HepG2 (cell line): ENCODE results near the gene INAFM1. TPM values are rescaled to one million over a fixed set of nuclear protein-coding genes. Genes with fewer than 3 reads are reported as not detected.

ENCODE experiments used
- ADNP ChIP-seq: sonication (generic); formaldehyde crosslinking; IDR thresholded peaks from 2 replicates; pipeline ENCODE4 v1.4.0; 2020; ENCODE audit warnings: missing genetic modification reagents
- ATM ChIP-seq: fragments of 450-650 bp; IDR thresholded peaks from 2 replicates; pipeline ENCODE4 v1.7.1; 2017; ENCODE audit warnings: mild to moderate bottlenecking, borderline replicate concordance
- CHCHD3 ChIP-seq: sonication (generic); formaldehyde crosslinking; IDR thresholded peaks from 2 replicates; pipeline ENCODE4 v1.8.0; 2022; ENCODE audit warnings: mild to moderate bottlenecking, missing genetic modification reagents, moderate library complexity
- GZF1 ChIP-seq: sonication (generic); formaldehyde crosslinking; IDR thresholded peaks from 2 replicates; pipeline ENCODE4 v1.5.1; 2020; ENCODE audit warnings: mild to moderate bottlenecking, missing genetic modification reagents
- HDAC1 ChIP-seq: sonication (generic); formaldehyde crosslinking; IDR thresholded peaks from 2 replicates; pipeline ENCODE4 v1.5.1; 2020; ENCODE audit warnings: mild to moderate bottlenecking, missing genetic modification reagents
- HMG20A ChIP-seq: IDR thresholded peaks from 2 replicates; pipeline ENCODE4 v1.6.1; 2016; ENCODE audit warnings: borderline replicate concordance
- HNRNPUL1 ChIP-seq: fragments of 200-400 bp; formaldehyde crosslinking; IDR thresholded peaks from 2 replicates; pipeline ENCODE4 v1.6.1; 2017; ENCODE audit warnings: low read depth, mild to moderate bottlenecking, low read length, moderate library complexity
- KDM6A ChIP-seq: IDR thresholded peaks from 2 replicates; pipeline ENCODE4 v1.6.1; 2016; ENCODE audit warnings: low read depth
- NFYB ChIP-seq: sonication (generic); formaldehyde crosslinking; IDR thresholded peaks from 2 replicates; pipeline ENCODE4 v1.4.0; 2020; ENCODE audit warnings: missing genetic modification reagents
- ONECUT2 ChIP-seq: sonication (generic); formaldehyde crosslinking; IDR thresholded peaks from 2 replicates; pipeline ENCODE4 v1.4.0; 2020; ENCODE audit warnings: missing genetic modification reagents
- PAF1 ChIP-seq: IDR thresholded peaks from 2 replicates; pipeline ENCODE4 v1.6.1; 2016; ENCODE audit warnings: missing genetic modification reagents, missing compliant biosample characterization
- SMC3 ChIP-seq: IDR thresholded peaks from 2 replicates; pipeline ENCODE4 v1.6.1; 2011; ENCODE audit warnings: low read length, improper control_type of control experiment
- SPEN ChIP-seq: sonication (generic); formaldehyde crosslinking; IDR thresholded peaks from 2 replicates; pipeline ENCODE4 v1.5.1; 2020; ENCODE audit warnings: low read depth, mild to moderate bottlenecking, missing genetic modification reagents
- ZFY ChIP-seq: sonication (generic); formaldehyde crosslinking; IDR thresholded peaks from 2 replicates; pipeline ENCODE4 v1.4.0; 2020; ENCODE audit warnings: missing genetic modification reagents
- ZNF20 ChIP-seq: sonication (generic); formaldehyde crosslinking; IDR thresholded peaks from 2 replicates; pipeline ENCODE4 v1.4.0; 2020; ENCODE audit warnings: mild to moderate bottlenecking, moderate library complexity, missing genetic modification reagents
- ZNF510 ChIP-seq: sonication (generic); formaldehyde crosslinking; IDR thresholded peaks from 2 replicates; pipeline ENCODE4 v1.4.0; 2020; ENCODE audit warnings: low read depth, mild to moderate bottlenecking, missing genetic modification reagents
- ZNF879 ChIP-seq: sonication (generic); formaldehyde crosslinking; IDR thresholded peaks from 2 replicates; pipeline ENCODE4 v1.8.1; 2023; ENCODE audit warnings: missing genetic modification reagents
- polyA plus RNA-seq, 8 experiments: library from polyadenylated mRNA; depleted of rRNA in 3 of 8; stranded (reverse) in 7 of 8; unstranded in 1 of 8; fragments of >200 nt; fragmentation: Illumina TruSeq in 4 of 8; extraction: Trizol in 4 of 8; gene quantifications; 2 replicates each; pipeline versions ENCODE4 v1.2.1 to v1.2.3, GENCODE V29; 2011 to 2016; ENCODE audit warnings: low read depth in 4 of 8, missing spikeins in 1 of 8, mixed read lengths in 1 of 8; ENCODE audit not compliant: insufficient read depth in 1 of 8
- total RNA-seq, 5 experiments: library from RNA; depleted of rRNA; stranded (reverse); fragments of >200 nt; fragmentation: Illumina TruSeq; extraction: Trizol; gene quantifications; 2 replicates each; pipeline ENCODE4 v1.2.3, GENCODE V29; 2016; ENCODE audit warnings: low read depth in 1 of 5
- TF ChIP-seq, protein P1 (sequence below): IDR thresholded peaks from 2 replicates; pipeline ENCODE4 v1.6.1; 2016; ENCODE audit warnings: missing biosample characterization, missing genetic modification reagents, low read depth
- TF ChIP-seq, protein P2 (sequence below), 2 experiments: sonication (generic) in 1 of 2; formaldehyde crosslinking in 1 of 2; IDR thresholded peaks; 2 replicates each; pipeline versions ENCODE4 v1.4.0 to v1.6.1; 2018 to 2020; ENCODE audit warnings: missing genetic modification reagents in 2 of 2, borderline replicate concordance in 1 of 2, low read depth in 1 of 2, mild to moderate bottlenecking in 1 of 2, missing biosample characterization in 1 of 2
- TF ChIP-seq, protein P3 (sequence below): sonication (generic); formaldehyde crosslinking; IDR thresholded peaks from 2 replicates; pipeline ENCODE4 v1.8.1; 2022; ENCODE audit warnings: low read depth, mild to moderate bottlenecking, missing genetic modification reagents
- TF ChIP-seq, protein P4 (sequence below): sonication (generic); formaldehyde crosslinking; IDR thresholded peaks from 2 replicates; pipeline ENCODE4 v1.4.0; 2020; ENCODE audit warnings: mild to moderate bottlenecking, missing genetic modification reagents
- TF ChIP-seq, protein P5 (sequence below): sonication (generic); formaldehyde crosslinking; IDR thresholded peaks from 2 replicates; pipeline ENCODE4 v1.4.0; 2020; ENCODE audit warnings: missing genetic modification reagents, low read depth, mild to moderate bottlenecking, borderline replicate concordance

Gene INAFM1
- total and polyA plus RNA-seq, 2 of the 13 experiments (the other 11 are each of a cell fraction or from before 2014, with no cell fraction given): 0.88 to 1.9 TPM

DNA sequence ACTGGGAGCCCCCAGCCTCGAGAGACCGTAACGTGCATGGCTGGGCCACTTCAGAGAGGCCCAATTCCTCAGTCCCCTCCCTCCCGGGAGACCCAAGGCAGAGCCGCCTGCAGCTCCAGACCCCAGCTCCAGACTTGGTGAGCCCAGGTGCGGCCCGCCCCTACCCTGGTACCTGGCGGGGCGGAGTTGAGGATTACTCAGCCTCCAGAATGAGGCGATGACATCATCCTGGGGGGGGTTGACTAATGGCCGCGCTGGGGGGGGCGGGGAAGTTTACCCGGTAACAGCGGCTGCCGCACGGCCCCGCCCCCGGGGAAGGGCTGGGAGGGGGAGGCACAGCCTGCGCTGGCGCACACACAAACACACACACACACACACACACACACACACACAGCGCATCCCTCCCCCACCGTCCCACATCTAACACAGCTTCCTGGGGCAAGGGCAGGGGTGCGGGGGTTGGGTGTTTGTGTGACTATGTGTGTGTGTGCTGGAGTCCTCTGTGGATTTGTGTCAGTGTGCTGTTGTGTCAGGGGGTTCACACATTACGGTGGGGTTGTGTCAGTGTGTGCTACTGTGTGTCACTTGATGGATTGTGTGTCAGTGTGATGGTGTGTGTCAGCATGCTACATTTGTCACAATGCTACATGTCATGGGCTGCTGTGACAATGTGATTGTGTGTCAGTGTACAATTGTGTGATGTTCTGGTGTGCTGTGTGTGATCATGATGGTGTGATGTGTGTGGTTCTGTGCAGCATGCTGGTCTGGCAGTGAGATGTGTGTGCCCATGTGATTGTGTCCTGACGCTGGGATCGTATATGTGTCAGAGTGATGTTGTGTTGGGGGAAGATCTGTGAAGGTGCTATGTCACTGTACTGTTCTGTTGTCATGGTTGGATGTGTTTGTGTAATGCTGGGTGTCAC, 33.4 kb upstream of the INAFM1 start (continued):
- no peak for TF ChIP-seq ONECUT2 (CRISPR knock-in tag)
- no peak for TF ChIP-seq HNRNPUL1
- no peak for TF ChIP-seq PAF1 (CRISPR knock-in tag)
- TF ChIP-seq, protein P1, sequence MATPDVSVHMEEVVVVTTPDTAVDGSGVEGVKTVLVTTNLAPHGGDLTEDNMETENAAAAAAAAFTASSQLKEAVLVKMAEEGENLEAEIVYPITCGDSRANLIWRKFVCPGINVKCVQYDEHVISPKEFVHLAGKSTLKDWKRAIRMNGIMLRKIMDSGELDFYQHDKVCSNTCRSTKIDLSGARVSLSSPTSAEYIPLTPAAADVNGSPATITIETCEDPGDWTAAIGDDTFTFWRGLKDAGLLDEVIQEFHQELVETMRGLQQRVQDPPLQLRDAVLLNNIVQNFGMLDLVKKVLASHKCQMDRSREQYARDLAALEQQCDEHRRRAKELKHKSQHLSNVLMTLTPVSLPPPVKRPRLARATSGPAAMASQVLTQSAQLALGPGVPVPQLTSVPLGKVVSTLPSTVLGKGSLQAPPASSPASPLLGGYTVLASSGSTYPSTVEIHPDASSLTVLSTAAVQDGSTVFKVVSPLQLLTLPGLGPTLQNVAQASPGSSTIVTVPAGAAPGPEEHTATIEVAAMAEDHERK (CRISPR knock-in tag): no peak
- TF ChIP-seq GZF1 (CRISPR knock-in tag): no peak
- TF ChIP-seq SMC3: no peak
- TF ChIP-seq, protein P2, sequence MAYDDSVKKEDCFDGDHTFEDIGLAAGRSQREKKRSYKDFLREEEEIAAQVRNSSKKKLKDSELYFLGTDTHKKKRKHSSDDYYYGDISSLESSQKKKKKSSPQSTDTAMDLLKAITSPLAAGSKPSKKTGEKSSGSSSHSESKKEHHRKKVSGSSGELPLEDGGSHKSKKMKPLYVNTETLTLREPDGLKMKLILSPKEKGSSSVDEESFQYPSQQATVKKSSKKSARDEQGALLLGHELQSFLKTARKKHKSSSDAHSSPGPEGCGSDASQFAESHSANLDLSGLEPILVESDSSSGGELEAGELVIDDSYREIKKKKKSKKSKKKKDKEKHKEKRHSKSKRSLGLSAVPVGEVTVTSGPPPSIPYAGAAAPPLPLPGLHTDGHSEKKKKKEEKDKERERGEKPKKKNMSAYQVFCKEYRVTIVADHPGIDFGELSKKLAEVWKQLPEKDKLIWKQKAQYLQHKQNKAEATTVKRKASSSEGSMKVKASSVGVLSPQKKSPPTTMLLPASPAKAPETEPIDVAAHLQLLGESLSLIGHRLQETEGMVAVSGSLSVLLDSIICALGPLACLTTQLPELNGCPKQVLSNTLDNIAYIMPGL (CRISPR knock-in tag; IDR thresholded peaks at IDR 0.05; ENCODE audit: borderline replicate concordance in 1 of 2, low read depth in 1 of 2): 0 out of 4 replicates have a peak, but pooled peaks of 1 of the 2 experiments have one; percentile 32
- TF ChIP-seq ZNF510 (CRISPR knock-in tag): peak; percentile 54; the same call in 1 of the 2 replicates
- TF ChIP-seq NFYB: no peak
- TF ChIP-seq HMG20A (CRISPR knock-in tag): no peak
- no peak for TF ChIP-seq ZNF879
- no peak for TF ChIP-seq SPEN (CRISPR knock-in tag)
- TF ChIP-seq, protein P3, sequence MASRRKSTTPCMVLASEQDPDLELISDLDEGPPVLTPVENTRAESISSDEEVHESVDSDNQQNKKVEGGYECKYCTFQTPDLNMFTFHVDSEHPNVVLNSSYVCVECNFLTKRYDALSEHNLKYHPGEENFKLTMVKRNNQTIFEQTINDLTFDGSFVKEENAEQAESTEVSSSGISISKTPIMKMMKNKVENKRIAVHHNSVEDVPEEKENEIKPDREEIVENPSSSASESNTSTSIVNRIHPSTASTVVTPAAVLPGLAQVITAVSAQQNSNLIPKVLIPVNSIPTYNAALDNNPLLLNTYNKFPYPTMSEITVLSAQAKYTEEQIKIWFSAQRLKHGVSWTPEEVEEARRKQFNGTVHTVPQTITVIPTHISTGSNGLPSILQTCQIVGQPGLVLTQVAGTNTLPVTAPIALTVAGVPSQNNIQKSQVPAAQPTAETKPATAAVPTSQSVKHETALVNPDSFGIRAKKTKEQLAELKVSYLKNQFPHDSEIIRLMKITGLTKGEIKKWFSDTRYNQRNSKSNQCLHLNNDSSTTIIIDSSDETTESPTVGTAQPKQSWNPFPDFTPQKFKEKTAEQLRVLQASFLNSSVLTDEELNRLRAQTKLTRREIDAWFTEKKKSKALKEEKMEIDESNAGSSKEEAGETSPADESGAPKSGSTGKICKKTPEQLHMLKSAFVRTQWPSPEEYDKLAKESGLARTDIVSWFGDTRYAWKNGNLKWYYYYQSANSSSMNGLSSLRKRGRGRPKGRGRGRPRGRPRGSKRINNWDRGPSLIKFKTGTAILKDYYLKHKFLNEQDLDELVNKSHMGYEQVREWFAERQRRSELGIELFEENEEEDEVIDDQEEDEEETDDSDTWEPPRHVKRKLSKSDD (CRISPR knock-in tag): 0 out of 2 replicates have a peak, but pooled peaks have one; percentile 0
- no peak for TF ChIP-seq ATM
- no peak for TF ChIP-seq CHCHD3
- TF ChIP-seq, protein P4, sequence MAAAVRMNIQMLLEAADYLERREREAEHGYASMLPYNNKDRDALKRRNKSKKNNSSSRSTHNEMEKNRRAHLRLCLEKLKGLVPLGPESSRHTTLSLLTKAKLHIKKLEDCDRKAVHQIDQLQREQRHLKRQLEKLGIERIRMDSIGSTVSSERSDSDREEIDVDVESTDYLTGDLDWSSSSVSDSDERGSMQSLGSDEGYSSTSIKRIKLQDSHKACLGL (CRISPR knock-in tag): no peak
- TF ChIP-seq, protein P5, sequence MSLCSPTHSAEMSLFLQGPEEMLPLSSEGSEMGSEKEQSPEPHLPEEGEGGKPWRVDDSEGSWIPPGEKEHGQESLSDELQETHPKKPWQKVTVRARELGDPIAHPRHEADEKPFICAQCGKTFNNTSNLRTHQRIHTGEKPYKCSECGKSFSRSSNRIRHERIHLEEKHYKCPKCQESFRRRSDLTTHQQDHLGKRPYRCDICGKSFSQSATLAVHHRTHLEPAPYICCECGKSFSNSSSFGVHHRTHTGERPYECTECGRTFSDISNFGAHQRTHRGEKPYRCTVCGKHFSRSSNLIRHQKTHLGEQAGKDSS (CRISPR knock-in tag): no peak; the same call in 1 of the 2 replicates
- peak; percentile 51; the same call in 1 of the 2 replicates for TF ChIP-seq ADNP
- 0 out of 2 replicates have a peak, but pooled peaks have one; percentile 20 for TF ChIP-seq KDM6A (CRISPR knock-in tag)
- TF ChIP-seq ZFY: 0 out of 2 replicates have a peak, but pooled peaks have one; percentile 27
- peak; percentile 9; the same call in 1 of the 2 replicates for TF ChIP-seq HDAC1 (CRISPR knock-in tag)
- TF ChIP-seq ZNF20 (CRISPR knock-in tag): no peak
